ENCODE data around the gene PEX11B. TPM values are rescaled to one million over a fixed set of nuclear protein-coding genes. Genes with fewer than 3 reads are reported as not detected.
A peak's percentile ranks its signal among the peaks of the same experiment; 100 is the strongest.

Gene PEX11B
- total and polyA plus RNA-seq, 2 of the 8 experiments (the other 6 are each of a cell fraction or from before 2014, with no cell fraction given): 9.1 to 15.1 TPM

- Histone ChIP-seq H3K79me2 (ENCODE audit: control insufficient read depth in 1 of 2, insufficient read depth in 2 of 2, low read length in 2 of 2) (no peaks in the 10 kb centered on the region), H3K79me1 (ENCODE audit: low read depth, low read length) (no peaks in the 10 kb centered on the region), H4K8ac (ENCODE audit: extremely low read depth, insufficient read depth, low read length) (no peak overlapping the region; the same call in 1 of the 2 replicates), H3K23ac (ENCODE audit: insufficient read length) (no peak overlapping the region), H2AK5ac (ENCODE audit: low read depth, low read length) (no peak overlapping the region), H3K9ac (replicated peaks in 1 of 4; ENCODE audit: extremely low read depth in 1 of 4, low read depth in 3 of 4, low read length in 3 of 4) (no peak overlapping the region), H3K14ac (ENCODE audit: insufficient read length) (no peak overlapping the region), H4K20me1 (replicated peaks in 1 of 2; ENCODE audit: control insufficient read depth in 1 of 2, insufficient read depth in 2 of 2, low read length in 2 of 2) (no peaks in the 10 kb centered on the region), H3K23me2 (ENCODE audit: low read depth, low read length) (peaks cover 5% of the 10 kb centered on the region; the same call in 1 of the 2 replicates), H3K27ac (ENCODE audit: low read depth, low read length) (no peak overlapping the region), H4K91ac (replicated peaks; ENCODE audit: insufficient read length, low read length) (no peak overlapping the region), H3K4me1 (replicated peaks in 1 of 4; ENCODE audit: control insufficient read depth in 3 of 4, insufficient read depth in 4 of 4, low read length in 3 of 4) (no peaks in the 10 kb centered on the region; a peak in 2 of 7 replicates), H3K56ac (replicated peaks; ENCODE audit: insufficient read length, low read depth, low read length) (no peak overlapping the region), H3K4me2 (ENCODE audit: insufficient read depth in 1 of 2, low read depth in 2 of 2, low read length in 2 of 2) (peak overlapping the region; percentile 63; a peak in 1 of 4 replicates), H3K36me3 (ENCODE audit: control insufficient read depth in 2 of 4, insufficient read depth in 4 of 4, low read length in 3 of 4) (no peaks in the 10 kb centered on the region), H2BK15ac (ENCODE audit: low read length) (no peak overlapping the region), H3K27me3 (replicated peaks in 1 of 4; ENCODE audit: control insufficient read depth in 3 of 4, extremely low read depth in 1 of 4, insufficient read depth in 3 of 4, low read length in 3 of 4) (peaks cover 0 to 21% (median 15%) of the 10 kb centered on the region in 4 experiments; a peak in 6 of 7 replicates), H4K5ac (ENCODE audit: insufficient read length, low read depth, low read length) (no peak overlapping the region), H3K4ac (replicated peaks; ENCODE audit: insufficient read length, low read depth, low read length) (no peak overlapping the region), H2AFZ (ENCODE audit: low read length) (no peak overlapping the region), H2BK20ac (ENCODE audit: low read length) (no peak overlapping the region), H2BK120ac (replicated peaks; ENCODE audit: low read depth, low read length) (no peak overlapping the region), H2BK5ac (ENCODE audit: low read depth, low read length) (no peak overlapping the region), H3K9me3 (ENCODE audit: insufficient read depth in 2 of 2, low read depth in 1 of 2, low read length in 1 of 2) (no peaks in the 10 kb centered on the region), H3K18ac (ENCODE audit: extremely low read depth, low read length) (no peak overlapping the region), H2BK12ac (ENCODE audit: low read depth, low read length) (no peak overlapping the region), H3K4me3 (ENCODE audit: extremely low read depth in 1 of 4, insufficient read depth in 2 of 4, low read depth in 3 of 4, low read length in 4 of 4) (no peak overlapping the region)
- DNase-seq (ENCODE audit: low read depth in 1 of 2, low spot score in 2 of 2): no peak
- ChIA-PET POLR2A (ENCODE audit: partially characterized antibody) (interaction anchor here (1.1 kb wide), 2 partner anchors 14 to 165 kb away, joined by 4 to 7 read pairs; no protein-coding TSS in a partner anchor), CTCF (ENCODE audit: partially characterized antibody) (interaction anchor here (0.9 to 8.7 kb wide), 5 partner anchors 14 to 94 kb away, joined by 3 to 84 read pairs (median 18); partner anchors contain the start of genes ITGA10 and NUDT17)
- no peak for FAIRE-seq
- WGBS, 2 experiments (ENCODE audit: extremely low coverage in 1 of 2, insufficient coverage in 1 of 2, insufficient read length in 1 of 2, insufficient replicate concordance in 2 of 2, low coverage in 1 of 2, low lambda C conversion rate in 2 of 2, missing lambda C conversion rate in 1 of 2): 47% methylated on average over 5 of the region's 8 CpGs; no CpG with 5 or more reads in 1 of the 2 experiments
- TF ChIP-seq USF2 (IDR thresholded peaks at IDR 0.05; ENCODE audit: low read length) (no peak), KDM5A (IDR thresholded peaks at IDR 0.05; ENCODE audit: low read length) (no peak), ATF3 (IDR thresholded peaks at IDR 0.05; ENCODE audit: insufficient read depth, low read depth, low read length) (no peak), TAF7 (optimal IDR thresholded peaks at IDR 0.05; ENCODE audit: borderline replicate concordance, low read depth, low read length) (no peak), ZNF274 (IDR thresholded peaks at IDR 0.05; ENCODE audit: borderline replicate concordance, extremely low read depth, low read length) (no peak), KDM4A (IDR thresholded peaks at IDR 0.05; ENCODE audit: low read depth, low read length, severe bottlenecking) (no peak), TAF1 (IDR thresholded peaks at IDR 0.05; ENCODE audit: low read depth, low read length) (no peak), HDAC6 (IDR thresholded peaks at IDR 0.05; ENCODE audit: low read depth, low read length) (no peak), CHD1 (IDR thresholded peaks at IDR 0.05; ENCODE audit: low read depth, low read length) (no peak), TBP (IDR thresholded peaks at IDR 0.05; ENCODE audit: low read depth, low read length) (no peak), NANOG (IDR thresholded peaks at IDR 0.05; ENCODE audit: insufficient read depth, low read depth, low read length, poor library complexity, severe bottlenecking) (no peak)
- TF ChIP-seq, protein P1, sequence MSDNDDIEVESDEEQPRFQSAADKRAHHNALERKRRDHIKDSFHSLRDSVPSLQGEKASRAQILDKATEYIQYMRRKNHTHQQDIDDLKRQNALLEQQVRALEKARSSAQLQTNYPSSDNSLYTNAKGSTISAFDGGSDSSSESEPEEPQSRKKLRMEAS (IDR thresholded peaks at IDR 0.05): no peak
Measured at GRCh38 chr1:145886816-145887215, 31.7 kb downstream of the PEX11B start.
